ENCODE measurements around the gene SMAD6. TPM values are rescaled to one million over a fixed set of nuclear protein-coding genes. Genes with fewer than 3 reads are reported as not detected.

SMAD6 gene
- total RNA-seq, 1 experiment from 2014 or later: 19.9 TPM

- DNase-seq (no peak), ATAC-seq (no peak)
- POLR2A ChIA-PET (ENCODE audit: unreplicated experiment): no interaction called here
- no peak overlapping the region for H3K27ac ChIP-seq (ENCODE audit: low read length)
- H3K9me3 ChIP-seq (ENCODE audit: low read length): no peaks in the 10 kb centered on the region
- no peak overlapping the region for H2AFZ ChIP-seq (ENCODE audit: low read length)
- no peak overlapping the region for H3K4me2 ChIP-seq (ENCODE audit: low read length)
- H3K4me3 ChIP-seq (ENCODE audit: low read length): no peak overlapping the region
- no peaks in the 10 kb centered on the region for H4K20me1 ChIP-seq (ENCODE audit: low read length)
- H3K36me3 ChIP-seq (ENCODE audit: low read depth, low read length): no peaks in the 10 kb centered on the region
- H3K9ac ChIP-seq (ENCODE audit: low read length): no peak overlapping the region
- H3K79me2 ChIP-seq (ENCODE audit: low read length): peaks cover 51% of the 10 kb centered on the region
- H3K9me2 ChIP-seq (replicated peaks; ENCODE audit: low read length): no peaks in the 10 kb centered on the region
- H3F3A ChIP-seq (ENCODE audit: low read length, unreplicated experiment): peaks cover 4% of the 10 kb centered on the region
- H3K27me3 ChIP-seq (ENCODE audit: low read length): no peaks in the 10 kb centered on the region
- peaks cover 46% of the 10 kb centered on the region for H3K4me1 ChIP-seq (ENCODE audit: insufficient read depth, low read length)
- intact Hi-C loops (cut with micrococcal nuclease): no loop called here
- no peak for TF ChIP-seq EZH2 (IDR thresholded peaks at IDR 0.05; ENCODE audit: low read length, unreplicated experiment)
- TF ChIP-seq, protein P1, sequence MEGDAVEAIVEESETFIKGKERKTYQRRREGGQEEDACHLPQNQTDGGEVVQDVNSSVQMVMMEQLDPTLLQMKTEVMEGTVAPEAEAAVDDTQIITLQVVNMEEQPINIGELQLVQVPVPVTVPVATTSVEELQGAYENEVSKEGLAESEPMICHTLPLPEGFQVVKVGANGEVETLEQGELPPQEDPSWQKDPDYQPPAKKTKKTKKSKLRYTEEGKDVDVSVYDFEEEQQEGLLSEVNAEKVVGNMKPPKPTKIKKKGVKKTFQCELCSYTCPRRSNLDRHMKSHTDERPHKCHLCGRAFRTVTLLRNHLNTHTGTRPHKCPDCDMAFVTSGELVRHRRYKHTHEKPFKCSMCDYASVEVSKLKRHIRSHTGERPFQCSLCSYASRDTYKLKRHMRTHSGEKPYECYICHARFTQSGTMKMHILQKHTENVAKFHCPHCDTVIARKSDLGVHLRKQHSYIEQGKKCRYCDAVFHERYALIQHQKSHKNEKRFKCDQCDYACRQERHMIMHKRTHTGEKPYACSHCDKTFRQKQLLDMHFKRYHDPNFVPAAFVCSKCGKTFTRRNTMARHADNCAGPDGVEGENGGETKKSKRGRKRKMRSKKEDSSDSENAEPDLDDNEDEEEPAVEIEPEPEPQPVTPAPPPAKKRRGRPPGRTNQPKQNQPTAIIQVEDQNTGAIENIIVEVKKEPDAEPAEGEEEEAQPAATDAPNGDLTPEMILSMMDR (conservative IDR thresholded peaks at IDR 0.05; ENCODE audit: low read depth, low read length): no peak
- no peak for TF ChIP-seq EZH2phosphoT487 (IDR thresholded peaks at IDR 0.05; ENCODE audit: borderline replicate concordance, low read length)
- CTCF ChIA-PET: no interaction called here
- BruUV-seq (replicated peaks): no TSS peak
Measured at GRCh38 chr15:66742286-66742685, 40.2 kb downstream of the SMAD6 start.

GRCh38 chr15:66743204-66743603, 41.2 kb downstream of the SMAD6 start:
- no TSS peak for BruUV-seq (replicated peaks)
- no peaks in the 10 kb centered on the region for H3K27me3 ChIP-seq (ENCODE audit: low read length)
- ATAC-seq: no peak
- intact Hi-C loops (cut with micrococcal nuclease): no loop called here
- ChIA-PET CTCF (no interaction called here), POLR2A (ENCODE audit: unreplicated experiment) (no interaction called here)
- no peaks in the 10 kb centered on the region for H4K20me1 ChIP-seq (ENCODE audit: low read length)
- H3K9ac ChIP-seq (ENCODE audit: low read length): no peak overlapping the region
- peaks cover 7% of the 10 kb centered on the region for H3F3A ChIP-seq (ENCODE audit: low read length, unreplicated experiment)
- no peaks in the 10 kb centered on the region for H3K9me2 ChIP-seq (replicated peaks; ENCODE audit: low read length)
- H3K4me1 ChIP-seq (ENCODE audit: insufficient read depth, low read length): peaks cover 56% of the 10 kb centered on the region
- peaks cover 56% of the 10 kb centered on the region for H3K79me2 ChIP-seq (ENCODE audit: low read length)
- H3K27ac ChIP-seq (ENCODE audit: low read length): no peak overlapping the region
- H3K36me3 ChIP-seq (ENCODE audit: low read depth, low read length): no peaks in the 10 kb centered on the region
- TF ChIP-seq, protein P1 (conservative IDR thresholded peaks at IDR 0.05; ENCODE audit: low read depth, low read length): no peak
- H3K4me3 ChIP-seq (ENCODE audit: low read length): no peak overlapping the region
- H3K4me2 ChIP-seq (ENCODE audit: low read length): no peak overlapping the region
- H3K9me3 ChIP-seq (ENCODE audit: low read length): no peaks in the 10 kb centered on the region
- H2AFZ ChIP-seq (ENCODE audit: low read length): no peak overlapping the region
- DNase-seq: no peak

DNA sequence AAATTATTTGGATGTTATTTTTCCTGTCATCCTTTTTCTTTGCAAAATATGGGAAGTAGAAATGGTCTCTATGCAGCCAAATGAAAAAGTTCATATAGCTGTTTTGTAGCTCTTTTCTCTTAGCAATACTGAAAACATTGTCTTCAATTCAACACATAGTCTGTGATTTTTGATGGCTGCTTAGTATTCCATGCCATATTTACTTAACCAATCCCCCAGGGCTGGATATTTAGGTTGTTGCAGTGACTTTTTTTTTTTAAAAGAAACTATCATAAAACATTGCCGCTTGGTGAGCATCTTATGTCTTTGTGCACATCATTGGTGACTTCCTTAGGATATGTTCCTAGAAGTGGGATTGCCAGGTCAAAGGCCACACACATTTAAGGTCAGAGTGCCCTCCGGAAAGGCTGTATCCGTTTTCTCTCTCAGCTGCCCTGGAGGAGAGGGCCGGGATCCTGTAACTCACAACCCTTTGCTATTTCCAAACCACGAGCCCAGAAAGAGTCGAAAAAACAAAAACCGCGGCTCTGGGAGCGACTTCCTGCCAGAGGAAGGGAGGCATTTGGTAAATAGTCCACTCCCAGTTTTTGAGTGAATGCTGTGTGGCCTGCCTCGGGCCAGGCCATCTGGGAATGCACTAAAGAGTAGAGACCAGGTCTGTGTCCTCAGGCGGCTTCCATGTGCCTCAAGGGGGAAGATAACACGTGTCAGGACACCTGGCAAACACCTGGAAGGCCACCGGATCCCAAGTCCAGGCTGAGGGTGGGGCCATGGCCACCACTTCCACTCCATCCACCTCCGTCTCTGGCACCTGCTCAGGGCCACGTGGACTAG, 41.9 kb downstream of the SMAD6 start:
- no TSS peak for BruUV-seq (replicated peaks)
- POLR2A ChIA-PET (ENCODE audit: unreplicated experiment): no interaction called here
- intact Hi-C loops (cut with micrococcal nuclease): loop anchor here (2.0 kb wide), 1 partner anchor 39 kb away; no protein-coding TSS in a partner anchor

More for the DNA sequence above, 41.9 kb downstream of the SMAD6 start:
- Histone ChIP-seq H3K4me3 (ENCODE audit: low read length) (no peak overlapping the region), H3K4me1 (ENCODE audit: insufficient read depth, low read length) (peaks cover 63% of the 10 kb centered on the region), H3K27me3 (ENCODE audit: low read length) (no peaks in the 10 kb centered on the region), H3K4me2 (ENCODE audit: low read length) (peak overlapping the region; percentile 31), H4K20me1 (ENCODE audit: low read length) (no peaks in the 10 kb centered on the region), H3K9ac (ENCODE audit: low read length) (peak overlapping the region; percentile 28; the same call in 1 of the 2 replicates), H3K79me2 (ENCODE audit: low read length) (peaks cover 56% of the 10 kb centered on the region), H3K9me3 (ENCODE audit: low read length) (no peaks in the 10 kb centered on the region), H3F3A (ENCODE audit: low read length, unreplicated experiment) (peaks cover 12% of the 10 kb centered on the region), H3K36me3 (ENCODE audit: low read depth, low read length) (no peaks in the 10 kb centered on the region), H2AFZ (ENCODE audit: low read length) (peak overlapping the region; percentile 73), H3K27ac (ENCODE audit: low read length) (peak overlapping the region; percentile 85), H3K9me2 (replicated peaks; ENCODE audit: low read length) (no peaks in the 10 kb centered on the region)
- peak; percentile 78 for DNase-seq
- TF ChIP-seq, protein P1 (conservative IDR thresholded peaks at IDR 0.05; ENCODE audit: low read depth, low read length): no peak
- no peak for TF ChIP-seq EZH2 (IDR thresholded peaks at IDR 0.05; ENCODE audit: low read length, unreplicated experiment)
- TF ChIP-seq EZH2phosphoT487 (IDR thresholded peaks at IDR 0.05; ENCODE audit: borderline replicate concordance, low read length): no peak
- CTCF ChIA-PET: no interaction called here
- ATAC-seq: peak; percentile 59
